Measurements from ENCODE around the gene M6PR.

DNA sequence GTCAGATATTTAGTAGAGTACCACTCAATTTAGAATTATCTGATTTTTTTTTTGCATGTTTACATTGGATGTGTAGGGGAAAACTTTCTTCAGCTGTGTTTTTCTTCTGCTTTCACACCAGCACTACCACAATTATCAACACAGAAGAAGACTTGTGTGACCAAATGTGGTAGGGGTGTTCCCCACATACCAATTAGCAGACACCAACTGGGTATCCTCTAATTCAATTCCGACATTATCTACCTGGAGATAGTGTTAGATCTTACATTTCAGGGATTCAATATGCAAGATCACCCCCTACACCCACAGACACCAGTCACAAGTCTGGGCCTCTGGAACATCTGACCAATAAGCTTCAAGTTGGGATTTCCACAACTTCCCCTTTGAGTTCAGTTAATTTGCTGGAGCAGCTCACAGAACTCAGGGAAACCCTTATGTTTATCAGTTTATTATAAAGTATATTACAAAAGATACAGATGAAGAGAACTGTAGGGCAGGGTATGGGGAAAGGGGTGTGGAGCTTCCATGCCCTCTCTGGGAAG is 35.8 kb upstream of the M6PR start:
- TF ChIP-seq, protein P1, sequence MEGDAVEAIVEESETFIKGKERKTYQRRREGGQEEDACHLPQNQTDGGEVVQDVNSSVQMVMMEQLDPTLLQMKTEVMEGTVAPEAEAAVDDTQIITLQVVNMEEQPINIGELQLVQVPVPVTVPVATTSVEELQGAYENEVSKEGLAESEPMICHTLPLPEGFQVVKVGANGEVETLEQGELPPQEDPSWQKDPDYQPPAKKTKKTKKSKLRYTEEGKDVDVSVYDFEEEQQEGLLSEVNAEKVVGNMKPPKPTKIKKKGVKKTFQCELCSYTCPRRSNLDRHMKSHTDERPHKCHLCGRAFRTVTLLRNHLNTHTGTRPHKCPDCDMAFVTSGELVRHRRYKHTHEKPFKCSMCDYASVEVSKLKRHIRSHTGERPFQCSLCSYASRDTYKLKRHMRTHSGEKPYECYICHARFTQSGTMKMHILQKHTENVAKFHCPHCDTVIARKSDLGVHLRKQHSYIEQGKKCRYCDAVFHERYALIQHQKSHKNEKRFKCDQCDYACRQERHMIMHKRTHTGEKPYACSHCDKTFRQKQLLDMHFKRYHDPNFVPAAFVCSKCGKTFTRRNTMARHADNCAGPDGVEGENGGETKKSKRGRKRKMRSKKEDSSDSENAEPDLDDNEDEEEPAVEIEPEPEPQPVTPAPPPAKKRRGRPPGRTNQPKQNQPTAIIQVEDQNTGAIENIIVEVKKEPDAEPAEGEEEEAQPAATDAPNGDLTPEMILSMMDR (IDR thresholded peaks at IDR 0.05) = no peak
- TF ChIP-seq POLR2AphosphoS5 (IDR thresholded peaks at IDR 0.05; ENCODE audit: insufficient read depth in 1 of 2, low read depth in 1 of 2) (no peak), POLR2A (IDR thresholded peaks at IDR 0.05) (no peak)

Measured in vagina (tissue), 2 donors.